ENCODE results near the gene NPPA.
"Not testable (repeated sequence)": the region's sequence is repeated elsewhere in the genome, so short reads cannot be mapped to it uniquely, and the experiment has no call there.

NPPA gene

DNA sequence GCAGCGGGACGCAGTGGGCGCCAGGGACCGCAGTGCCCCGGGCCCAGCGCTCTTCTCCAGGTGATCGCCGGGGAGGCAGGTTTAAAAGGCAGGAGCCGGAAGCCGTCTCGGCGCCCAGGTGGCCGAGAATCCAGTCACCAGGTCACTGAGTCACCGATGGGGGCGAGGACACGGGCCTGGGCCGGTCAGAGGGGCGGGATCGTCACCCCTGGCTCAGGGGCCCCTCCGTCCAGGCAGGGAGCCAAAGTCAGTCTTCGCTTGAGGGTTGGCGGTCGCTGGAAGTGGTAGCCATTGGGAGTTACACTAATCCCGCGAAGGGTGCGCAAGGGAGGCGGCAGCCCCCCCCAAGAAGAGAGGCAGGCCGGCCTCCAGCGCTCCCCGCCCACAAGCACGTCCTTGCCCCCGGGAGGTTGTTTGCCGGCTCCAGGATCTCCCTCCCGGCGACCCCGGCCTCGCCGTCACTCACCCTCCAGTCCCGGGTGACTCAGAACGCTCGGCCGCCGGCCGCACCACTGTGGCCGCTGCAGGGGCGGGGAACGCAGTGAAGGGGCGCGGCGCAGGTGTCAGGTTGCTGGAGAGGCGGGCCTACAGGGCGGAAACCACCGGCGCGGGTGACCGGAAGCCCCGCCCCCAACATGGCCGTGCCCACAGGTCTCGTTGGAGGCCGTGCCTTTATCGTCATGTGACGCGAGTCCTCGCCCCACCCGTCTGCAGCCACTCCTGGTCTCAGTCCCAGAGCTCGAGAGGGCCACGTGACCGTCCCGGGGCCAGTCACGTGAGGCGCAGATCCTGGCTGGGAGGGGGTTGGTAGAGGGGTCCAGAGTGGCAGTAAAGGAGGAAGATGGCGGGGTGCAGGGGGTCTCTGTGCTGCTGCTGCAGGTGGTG is 41.9 kb downstream of the NPPA start, which contains the start of the genes CLCN6 and MTHFR:
Gene CLCN6 (plus strand): TSS at position 770 of the 885 bp plus-strand sequence. CDS start 72 bp downstream, at position 842.
Gene MTHFR (minus strand): TSS at position 543 of the 885 bp plus-strand sequence. CDS start 2,848 bp downstream, outside the sequence.
- DNase-seq: peak; percentile 99

DNA sequence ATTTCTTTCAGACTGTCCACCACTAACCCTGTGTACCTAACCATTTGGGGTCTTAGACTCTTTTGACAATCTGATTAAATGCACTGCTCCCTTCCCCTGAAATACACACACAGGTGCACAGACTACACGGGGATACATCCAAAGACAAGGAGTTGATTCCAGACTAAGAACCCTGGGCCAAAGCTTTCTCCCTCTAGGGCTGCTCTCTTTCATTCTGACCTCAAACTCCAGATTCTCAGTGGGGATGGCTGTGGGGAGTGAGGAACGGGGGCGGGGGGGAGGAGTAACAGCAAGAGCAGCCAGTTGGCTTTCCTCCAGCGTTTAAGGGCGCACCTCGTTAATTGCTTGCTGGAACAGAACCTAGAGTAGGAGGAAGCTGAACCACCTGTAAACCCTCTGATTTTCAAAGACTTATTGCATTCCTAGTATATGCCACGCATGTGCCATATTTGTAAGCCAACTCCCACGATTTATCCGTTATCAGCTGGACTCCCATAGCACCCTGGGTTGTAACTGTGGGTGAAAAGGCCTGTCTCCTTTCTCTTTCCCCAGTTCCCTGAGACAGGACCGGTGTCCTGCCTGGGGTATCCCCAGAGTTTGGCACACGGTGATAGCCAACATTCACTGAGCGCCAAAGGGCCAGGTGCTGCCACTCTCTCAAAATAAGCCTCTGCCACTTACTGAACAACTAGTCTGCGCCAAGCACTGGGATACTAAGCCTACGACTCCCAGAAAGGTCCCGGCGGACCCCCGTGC is 42.7 kb downstream of the NPPA start:
- peak; percentile 40 to 71 (median 60) for DNase-seq

DNA sequence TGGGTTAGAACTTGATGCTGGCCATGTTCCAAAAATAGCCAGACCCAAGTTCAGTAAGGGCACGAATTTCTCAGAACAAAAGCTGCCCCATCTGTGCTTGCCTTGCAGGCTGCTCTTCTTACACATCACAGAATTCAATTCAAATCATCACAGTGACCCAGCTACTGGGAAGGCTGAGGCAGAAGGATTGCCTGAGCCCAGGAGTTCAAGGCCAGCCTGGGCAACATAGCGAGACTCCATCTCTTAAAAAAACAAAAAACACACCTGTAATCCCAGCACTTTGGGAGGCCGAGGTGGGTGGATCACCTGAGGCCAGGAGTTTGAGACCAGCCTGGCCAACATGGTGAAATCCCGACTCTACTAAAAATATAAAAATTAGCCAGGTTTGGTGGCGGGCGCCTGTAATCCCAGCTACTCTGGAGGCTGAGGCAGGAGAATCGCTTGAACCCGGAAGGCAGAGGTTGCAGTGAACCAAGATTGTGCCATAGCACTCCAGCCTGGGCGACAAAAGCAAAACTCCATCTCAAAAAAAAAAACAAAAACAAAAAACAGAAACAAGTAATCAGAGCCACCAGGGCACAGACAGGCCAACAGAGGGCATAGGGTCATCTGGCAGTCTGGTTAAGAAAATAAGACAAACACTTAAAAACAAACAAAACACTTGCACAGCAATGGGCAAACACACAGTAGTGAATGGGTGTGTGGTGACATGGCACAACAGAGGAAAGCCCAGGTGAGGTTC is 43.5 kb downstream of the NPPA start:
- not testable (repeated sequence) for DNase-seq

DNA sequence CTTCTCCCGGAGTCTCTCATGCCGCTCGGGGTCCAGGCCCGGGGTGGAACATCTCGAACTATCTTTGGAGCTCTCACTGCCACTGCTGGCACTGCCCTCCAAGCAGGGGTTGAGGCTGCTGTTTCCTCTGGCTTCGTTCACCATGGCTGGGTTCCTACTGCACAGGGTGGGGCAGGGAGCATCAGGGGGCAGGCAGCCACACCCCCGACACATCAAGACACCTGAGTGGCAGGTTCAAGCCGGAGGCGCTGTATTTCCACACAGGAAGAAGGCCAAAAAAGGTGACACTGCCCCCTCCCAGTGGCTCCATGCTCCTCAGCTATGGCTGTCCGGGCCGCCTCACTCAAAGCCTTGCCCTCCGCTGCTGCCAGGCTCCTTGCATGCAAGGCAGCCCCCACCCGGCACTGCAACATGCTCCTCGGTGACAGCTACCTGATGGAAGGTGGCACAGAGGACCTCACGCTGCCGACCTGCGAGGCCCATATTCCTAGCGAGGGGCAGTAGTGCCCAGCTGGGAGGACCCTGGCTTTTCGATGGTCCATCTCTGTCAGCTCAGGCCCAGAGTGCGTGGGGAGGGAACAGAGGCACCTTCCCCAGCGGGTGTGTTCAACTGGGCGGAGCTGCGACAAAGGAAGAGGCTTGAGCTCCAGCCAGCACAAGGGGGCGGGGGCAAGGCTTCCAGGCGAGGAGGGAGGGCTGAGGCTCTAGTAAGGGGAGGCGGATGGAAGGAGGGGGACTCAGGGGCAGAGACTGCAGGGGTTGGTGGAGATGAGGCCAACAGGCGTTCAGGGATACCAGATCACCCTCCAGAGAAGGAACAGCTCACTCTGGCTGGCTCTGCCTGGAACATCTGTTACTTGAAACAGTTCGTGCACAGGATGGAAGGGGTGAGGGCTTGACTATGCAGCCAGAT is 44.4 kb downstream of the NPPA start:
- DNase-seq: peak; percentile 83 to 93 (median 90)

DNA sequence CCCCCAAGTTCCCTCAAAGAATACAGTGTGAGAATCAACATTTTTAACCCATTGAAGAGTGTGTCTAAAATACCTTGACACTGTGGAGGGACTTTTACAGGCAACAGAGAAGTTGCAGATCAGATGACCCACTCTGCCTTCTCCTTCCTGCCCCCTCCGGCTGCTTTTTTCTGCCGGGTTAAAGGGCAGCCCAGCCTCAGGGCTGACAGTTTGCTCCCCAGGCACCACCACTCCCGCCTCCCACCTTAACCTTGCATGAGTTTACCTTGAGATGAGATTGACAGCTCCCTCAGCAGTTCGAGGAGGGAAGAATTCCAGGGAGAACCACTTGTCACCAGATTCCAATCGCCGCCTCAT is 45.0 kb downstream of the NPPA start:
- peak; percentile 31 to 74 (median 68) for DNase-seq

DNA sequence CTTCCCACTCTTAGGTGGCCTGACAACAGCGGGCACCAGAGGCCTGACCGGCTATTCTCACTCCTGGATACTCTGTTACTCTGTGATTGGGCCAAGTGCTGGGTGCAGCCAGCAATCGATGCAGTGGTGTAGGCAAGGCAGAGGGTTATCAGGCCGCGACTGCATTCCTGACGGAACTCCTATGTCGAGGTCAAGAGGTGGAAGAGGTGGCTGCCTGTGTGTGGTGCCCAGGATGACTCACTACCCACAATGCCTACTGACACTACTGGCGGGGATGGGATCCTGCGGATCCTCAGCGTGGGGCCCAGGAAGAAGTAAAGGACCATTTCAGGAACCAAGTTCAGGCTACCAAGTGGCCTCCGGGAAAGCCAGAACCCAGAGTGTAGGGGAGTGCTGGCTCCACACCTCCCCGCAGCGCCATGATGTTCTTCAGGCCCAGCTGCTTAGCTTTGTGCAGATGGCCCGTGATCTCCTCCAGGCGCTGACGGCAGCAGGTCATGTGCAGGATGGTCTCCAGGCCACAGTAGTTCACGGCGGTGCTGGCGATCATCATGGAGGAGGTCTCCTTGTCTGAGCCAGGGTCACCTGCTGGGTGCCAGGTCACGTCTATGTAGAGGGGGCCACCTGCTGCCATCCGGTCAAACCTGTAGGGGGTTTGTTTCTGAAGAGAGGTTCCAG is 46.7 kb downstream of the NPPA start:
- DNase-seq: no peak

DNA sequence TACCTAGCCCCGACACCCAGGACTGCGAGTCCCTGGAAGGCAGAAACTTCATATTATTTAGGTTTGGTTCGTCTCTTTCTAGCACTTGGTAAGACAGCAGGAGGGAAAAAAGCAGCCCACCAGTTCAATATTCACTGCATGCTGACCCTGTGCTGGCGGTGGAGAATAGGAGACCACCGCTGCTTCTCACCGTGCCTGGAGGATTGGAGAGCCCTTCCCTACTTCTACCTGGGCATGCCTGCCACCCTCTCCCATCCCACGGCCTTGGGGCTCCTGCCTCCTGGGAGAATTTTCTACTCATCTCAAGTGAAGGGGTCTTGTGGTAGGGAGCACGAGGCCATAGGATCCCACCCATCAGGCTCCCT is 47.2 kb downstream of the NPPA start:
- no peak for DNase-seq

DNA sequence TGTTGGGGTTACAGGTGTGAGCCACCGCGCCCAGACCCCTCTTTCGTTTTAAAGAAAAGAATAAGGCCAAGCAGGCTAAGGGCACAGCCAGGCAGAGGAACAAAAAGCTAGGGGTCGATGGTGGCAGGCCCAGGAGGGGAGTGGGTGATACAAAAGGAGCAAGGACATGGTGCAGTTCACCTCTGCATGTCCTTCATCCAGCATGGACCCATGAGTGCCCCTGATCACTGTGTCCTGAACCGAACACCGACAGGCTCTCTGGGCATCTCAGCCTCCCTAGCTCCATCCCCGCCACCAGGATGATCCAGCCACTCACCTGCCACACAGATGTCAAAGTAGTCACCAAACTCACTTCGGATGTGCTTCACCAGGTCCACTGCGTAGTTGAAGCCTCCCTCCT is 47.7 kb downstream of the NPPA start:
- no peak for DNase-seq

DNA sequence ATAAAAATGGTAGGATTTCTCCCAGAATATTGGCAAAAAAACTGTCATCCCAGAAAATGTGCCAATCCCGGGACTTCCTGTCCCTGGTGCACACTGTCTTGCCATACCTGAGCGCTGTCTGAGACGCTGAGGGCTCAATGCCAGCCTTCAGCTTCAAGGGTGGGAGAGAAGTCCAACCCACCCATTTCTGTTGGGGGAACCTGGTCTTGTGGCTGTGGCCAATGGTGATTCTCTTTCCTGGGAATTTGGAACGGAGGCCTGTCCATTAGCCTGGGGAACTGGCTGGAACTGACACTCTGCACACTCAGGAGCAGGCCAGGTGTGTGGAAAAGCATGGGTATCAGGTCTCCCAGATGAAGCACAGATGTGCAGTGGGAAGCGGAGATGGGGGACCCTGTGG is 48.5 kb downstream of the NPPA start:
- DNase-seq: no peak

DNA sequence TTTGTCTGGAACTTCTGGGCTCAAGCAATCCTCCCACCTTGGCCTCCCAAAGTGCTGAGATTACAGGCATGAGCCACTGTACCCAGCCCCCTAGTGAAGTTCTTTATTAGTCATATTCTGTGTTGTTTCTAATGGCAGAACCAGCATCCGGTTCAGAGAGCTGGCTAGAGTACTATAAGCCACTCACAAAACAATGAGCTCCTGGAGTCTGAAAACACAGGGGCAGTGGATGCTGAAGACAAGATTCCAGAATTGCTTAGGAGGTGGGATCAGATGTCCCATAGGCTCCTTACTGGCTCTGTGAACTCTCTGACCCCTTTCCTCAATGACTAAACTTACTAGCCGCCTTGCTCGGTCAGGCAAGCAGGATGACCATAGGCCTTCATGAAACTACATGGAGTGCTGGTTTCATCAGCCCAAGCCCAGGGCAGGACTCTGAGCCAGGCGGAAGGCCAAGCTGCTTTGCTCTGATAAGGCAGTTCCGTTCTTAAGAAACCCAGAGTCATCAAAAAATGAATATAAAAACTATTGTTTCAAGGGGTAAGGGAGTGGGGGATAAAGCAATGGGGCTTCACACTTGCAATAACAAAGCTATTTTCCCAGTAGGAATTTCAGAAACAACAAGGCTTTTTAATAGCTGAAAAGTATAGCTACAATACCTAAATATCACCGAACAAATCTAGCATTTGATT is 49.9 kb downstream of the NPPA start:
- no peak for DNase-seq

DNA sequence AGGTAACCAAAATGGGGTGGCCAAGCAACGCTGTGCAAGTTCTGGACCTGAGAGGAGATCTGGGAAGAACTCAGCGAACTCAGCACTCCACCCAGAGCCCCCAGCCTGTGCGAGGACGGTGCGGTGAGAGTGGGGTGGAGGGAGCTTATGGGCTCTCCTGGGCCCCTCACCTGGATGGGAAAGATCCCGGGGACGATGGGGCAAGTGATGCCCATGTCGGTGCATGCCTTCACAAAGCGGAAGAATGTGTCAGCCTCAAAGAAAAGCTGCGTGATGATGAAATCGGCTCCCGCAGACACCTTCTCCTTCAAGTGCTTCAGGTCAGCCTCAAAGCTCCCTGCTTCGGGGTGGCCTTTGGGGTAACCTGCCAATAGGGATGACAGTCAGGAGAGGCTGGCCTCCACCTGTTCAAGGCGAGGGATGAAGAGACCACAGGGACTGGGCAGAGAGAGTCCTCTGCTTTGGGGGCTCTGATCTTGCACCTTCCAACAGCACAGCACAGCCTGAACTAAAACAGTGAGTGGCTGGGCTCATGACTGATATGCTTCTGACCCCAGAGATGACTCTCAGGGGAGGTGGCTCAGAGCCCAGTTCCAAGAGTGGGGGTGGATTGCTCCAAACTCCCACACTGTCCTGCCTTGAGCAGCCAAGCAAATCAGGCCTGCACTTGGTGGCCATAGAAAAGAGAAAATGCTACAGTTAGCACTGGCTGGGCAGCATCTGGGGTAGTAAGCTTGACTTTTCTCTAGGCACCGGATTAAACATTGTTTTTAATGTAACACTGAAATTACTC is 51.4 kb downstream of the NPPA start:
- peak; percentile 43 to 74 (median 66) for DNase-seq

Measured in suppressor macrophage (primary cell).